ENCODE data around the gene FAM163B. TPM values are rescaled to one million over a fixed set of nuclear protein-coding genes. Genes with fewer than 3 reads are reported as not detected.

FAM163B gene
- total and polyA plus RNA-seq, 2 experiments from 2014 or later = 0.35 to 1.0 TPM

- Histone ChIP-seq H3K4me2 (peak overlapping the region; percentile 15), H3K4me1 (ENCODE audit: insufficient read depth) (peaks cover 30% of the 10 kb centered on the region)
- TF ChIP-seq EZH2phosphoT487 (IDR thresholded peaks at IDR 0.05; ENCODE audit: low read depth, severe bottlenecking, unreplicated experiment) (no peak), EZH2 (IDR thresholded peaks at IDR 0.05; ENCODE audit: borderline replicate concordance) (no peak), CTCF (IDR thresholded peaks at IDR 0.05; ENCODE audit: poor library complexity) (no peak)
Observed at GRCh38 chr9:133562611-133563290, 46.4 kb downstream of the FAM163B start.

GRCh38 chr9:133561976-133562554, 47.1 kb downstream of the FAM163B start:
- H3K27me3 ChIP-seq = no peaks in the 10 kb centered on the region
- TF ChIP-seq EZH2phosphoT487 (IDR thresholded peaks at IDR 0.05; ENCODE audit: low read depth, severe bottlenecking, unreplicated experiment) (no peak), EZH2 (IDR thresholded peaks at IDR 0.05; ENCODE audit: borderline replicate concordance) (no peak), CTCF (IDR thresholded peaks at IDR 0.05; ENCODE audit: poor library complexity) (no peak)
- H3K9me2 ChIP-seq (replicated peaks; ENCODE audit: insufficient read depth) = no peaks in the 10 kb centered on the region
- no peak overlapping the region for H3K27ac ChIP-seq
- H3K36me3 ChIP-seq (replicated peaks; ENCODE audit: insufficient read depth, low read depth) = no peaks in the 10 kb centered on the region
- H3K4me1 ChIP-seq (ENCODE audit: insufficient read depth) = peaks cover 35% of the 10 kb centered on the region
- no peaks in the 10 kb centered on the region for H3K79me2 ChIP-seq
- no peaks in the 10 kb centered on the region for H4K20me1 ChIP-seq (ENCODE audit: insufficient read depth, poor library complexity, severe bottlenecking)
- H3K4me2 ChIP-seq = no peak overlapping the region
- no peak for DNase-seq (ENCODE audit: low spot score)
- no peak overlapping the region for H2AFZ ChIP-seq
- 94% methylated on average over 8 of the region's 32 CpGs for WGBS (ENCODE audit: low lambda C conversion rate, missing lambda C conversion rate)
- H3K4me3 ChIP-seq = no peak overlapping the region
- H3K9me3 ChIP-seq (ENCODE audit: low read depth) = no peaks in the 10 kb centered on the region

More at GRCh38 chr9:133562611-133563290, 46.4 kb downstream of the FAM163B start:
- no peaks in the 10 kb centered on the region for H3K9me2 ChIP-seq (replicated peaks; ENCODE audit: insufficient read depth)
- no peaks in the 10 kb centered on the region for H4K20me1 ChIP-seq (ENCODE audit: insufficient read depth, poor library complexity, severe bottlenecking)
- no peak overlapping the region for H3K27ac ChIP-seq
- no peaks in the 10 kb centered on the region for H3K79me2 ChIP-seq
- no peaks in the 10 kb centered on the region for H3K36me3 ChIP-seq (replicated peaks; ENCODE audit: insufficient read depth, low read depth)
- no peaks in the 10 kb centered on the region for H3K9me3 ChIP-seq (ENCODE audit: low read depth)
- H2AFZ ChIP-seq = no peak overlapping the region
- 86% methylated on average over 10 of the region's 54 CpGs for WGBS (ENCODE audit: low lambda C conversion rate, missing lambda C conversion rate)
- DNase-seq (ENCODE audit: low spot score) = no peak
- no peak overlapping the region for H3K4me3 ChIP-seq
- H3K27me3 ChIP-seq = no peaks in the 10 kb centered on the region

GRCh38 chr9:133560944-133561343, 48.2 kb downstream of the FAM163B start:
- Histone ChIP-seq H3K27ac (no peak overlapping the region), H4K20me1 (ENCODE audit: insufficient read depth, poor library complexity, severe bottlenecking) (no peaks in the 10 kb centered on the region), H3K36me3 (replicated peaks; ENCODE audit: insufficient read depth, low read depth) (no peaks in the 10 kb centered on the region), H3K4me2 (no peak overlapping the region), H3K9me2 (replicated peaks; ENCODE audit: insufficient read depth) (no peaks in the 10 kb centered on the region), H3K27me3 (no peaks in the 10 kb centered on the region), H2AFZ (no peak overlapping the region), H3K9me3 (ENCODE audit: low read depth) (no peaks in the 10 kb centered on the region), H3K4me3 (no peak overlapping the region), H3K4me1 (ENCODE audit: insufficient read depth) (peaks cover 33% of the 10 kb centered on the region), H3K79me2 (no peaks in the 10 kb centered on the region)
- WGBS (ENCODE audit: low lambda C conversion rate, missing lambda C conversion rate) = 96% methylated on average over 22 of the region's 22 CpGs
- no peak for DNase-seq (ENCODE audit: low spot score)
- no peak for TF ChIP-seq EZH2 (IDR thresholded peaks at IDR 0.05; ENCODE audit: borderline replicate concordance)
- no peak for TF ChIP-seq EZH2phosphoT487 (IDR thresholded peaks at IDR 0.05; ENCODE audit: low read depth, severe bottlenecking, unreplicated experiment)
- no peak for TF ChIP-seq CTCF (IDR thresholded peaks at IDR 0.05; ENCODE audit: poor library complexity)

Measured in hepatocyte (in vitro differentiated cells).